Kidney epithelial cell (primary cell): ENCODE data around the gene CYB561D1. TPM values are rescaled to one million over a fixed set of nuclear protein-coding genes. Genes with fewer than 3 reads are reported as not detected.

Experiments used
- DNase-seq: peaks from one replicate; pipeline ENCODE4 v3.0.0-alpha.2; 2010; ENCODE audit warnings: low read depth
- H3K27me3 ChIP-seq: 2 replicates; pipeline ENCODE4 v1.6.0; 2011; ENCODE audit warnings: low read length; ENCODE audit not compliant: control insufficient read depth, insufficient read depth
- H3K36me3 ChIP-seq: 2 replicates; pipeline ENCODE4 v1.5.1; 2011; ENCODE audit warnings: low read length; ENCODE audit not compliant: control insufficient read depth, insufficient read depth
- H3K4me3 ChIP-seq: 2 replicates; pipeline ENCODE4 v1.5.1; 2011; ENCODE audit warnings: low read depth, mild to moderate bottlenecking, control low read depth, low read length
- total RNA-seq: library from RNA; depleted of rRNA; stranded (reverse); fragments of >200 nt; gene quantifications from 2 replicates; pipeline ENCODE4 v1.2.3, GENCODE V29; 2015
- TF ChIP-seq, protein P1 (sequence below): IDR thresholded peaks from 2 replicates; pipeline ENCODE4 v1.5.1; 2011; ENCODE audit warnings: mild to moderate bottlenecking, moderate library complexity, low read length, control low read depth, inconsistent platforms; ENCODE audit not compliant: insufficient read depth, poor library complexity, severe bottlenecking

CYB561D1 gene
- total RNA-seq, 1 donor from 2014 or later: 13.0 TPM

DNA sequence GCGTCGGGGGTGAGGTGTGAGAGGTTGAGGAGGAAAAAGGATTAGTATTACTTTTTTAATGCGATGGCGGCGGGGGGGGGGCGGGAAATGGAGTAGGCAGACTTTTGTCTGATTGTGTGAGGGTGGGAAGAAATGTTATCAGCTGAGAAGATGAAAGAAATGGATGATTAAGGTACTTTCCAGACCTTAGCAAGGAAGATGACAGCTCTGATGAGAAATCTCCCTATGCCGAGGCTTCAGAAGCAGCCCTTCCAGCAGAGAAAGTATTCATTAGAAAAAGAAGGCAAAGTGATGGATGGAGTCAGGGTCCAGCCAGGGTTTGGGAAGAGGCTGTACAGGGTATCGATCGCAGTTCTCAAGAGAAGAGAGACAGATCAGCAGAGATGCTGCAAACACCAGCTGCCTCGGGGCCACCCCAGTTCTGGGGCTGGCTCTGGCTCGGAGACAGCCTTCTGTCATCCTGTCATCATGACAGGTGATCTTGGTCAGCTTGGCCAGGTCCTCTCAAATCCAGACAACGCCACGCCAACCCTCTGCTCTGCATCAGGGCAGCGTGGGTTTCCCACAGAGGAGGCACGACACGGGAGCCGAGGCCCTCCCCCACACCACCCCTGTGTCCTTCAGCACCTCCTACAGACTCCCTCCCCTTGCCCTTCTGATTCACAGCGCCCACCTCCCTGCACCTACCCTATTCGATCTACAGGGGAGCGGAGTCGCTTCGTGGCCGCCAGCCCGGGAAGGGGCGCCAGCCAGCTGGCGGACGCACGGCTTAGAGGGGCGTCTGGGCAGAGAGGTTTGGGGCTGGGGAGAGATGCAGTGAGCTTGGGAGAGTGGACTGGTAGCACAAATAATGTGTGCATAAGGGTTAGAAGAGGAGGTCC lies 10.9 kb upstream of the CYB561D1 start:
- Histone ChIP-seq H3K36me3 (peaks cover 1% of the 10 kb centered on the region), H3K27me3 (peaks cover 16% of the 10 kb centered on the region), H3K4me3 (peak overlapping the region; percentile 52)
- DNase-seq: no peak
- TF ChIP-seq, protein P1, sequence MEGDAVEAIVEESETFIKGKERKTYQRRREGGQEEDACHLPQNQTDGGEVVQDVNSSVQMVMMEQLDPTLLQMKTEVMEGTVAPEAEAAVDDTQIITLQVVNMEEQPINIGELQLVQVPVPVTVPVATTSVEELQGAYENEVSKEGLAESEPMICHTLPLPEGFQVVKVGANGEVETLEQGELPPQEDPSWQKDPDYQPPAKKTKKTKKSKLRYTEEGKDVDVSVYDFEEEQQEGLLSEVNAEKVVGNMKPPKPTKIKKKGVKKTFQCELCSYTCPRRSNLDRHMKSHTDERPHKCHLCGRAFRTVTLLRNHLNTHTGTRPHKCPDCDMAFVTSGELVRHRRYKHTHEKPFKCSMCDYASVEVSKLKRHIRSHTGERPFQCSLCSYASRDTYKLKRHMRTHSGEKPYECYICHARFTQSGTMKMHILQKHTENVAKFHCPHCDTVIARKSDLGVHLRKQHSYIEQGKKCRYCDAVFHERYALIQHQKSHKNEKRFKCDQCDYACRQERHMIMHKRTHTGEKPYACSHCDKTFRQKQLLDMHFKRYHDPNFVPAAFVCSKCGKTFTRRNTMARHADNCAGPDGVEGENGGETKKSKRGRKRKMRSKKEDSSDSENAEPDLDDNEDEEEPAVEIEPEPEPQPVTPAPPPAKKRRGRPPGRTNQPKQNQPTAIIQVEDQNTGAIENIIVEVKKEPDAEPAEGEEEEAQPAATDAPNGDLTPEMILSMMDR: peak; percentile 11

- peak; percentile 50 for DNase-seq
Measured at GRCh38 chr1:109483672-109484518, 10.0 kb upstream of the CYB561D1 start, which contains the start of gene ATXN7L2. ATXN7L2 (plus strand) TSS chr1:109483905; CDS start chr1:109483954, 49 bp downstream.

GRCh38 chr1:109484519-109484975 lies 9.3 kb upstream of the CYB561D1 start:
- DNase-seq: no peak
- peaks cover 11% of the 10 kb centered on the region for H3K27me3 ChIP-seq
- H3K4me3 ChIP-seq: peak overlapping the region; percentile 68
- peaks cover 1% of the 10 kb centered on the region for H3K36me3 ChIP-seq
- TF ChIP-seq, protein P1: no peak

More at GRCh38 chr1:109483672-109484518, 10.0 kb upstream of the CYB561D1 start, which contains the start of gene ATXN7L2:
- Histone ChIP-seq H3K27me3 (peaks cover 15% of the 10 kb centered on the region), H3K36me3 (peaks cover 1% of the 10 kb centered on the region), H3K4me3 (peak within 1 kb of the TSS; percentile 68)
- TF ChIP-seq, protein P1: no peak

- TF ChIP-seq, protein P1: no peak
- peaks cover 10% of the 10 kb centered on the region for H3K27me3 ChIP-seq
- H3K4me3 ChIP-seq: no peak overlapping the region
- no peak for DNase-seq
- H3K36me3 ChIP-seq: peaks cover 1% of the 10 kb centered on the region
Measured at GRCh38 chr1:109485001-109485400, 8.9 kb upstream of the CYB561D1 start.

GRCh38 chr1:109487261-109487660 lies 6.6 kb upstream of the CYB561D1 start:
- no peak overlapping the region for H3K4me3 ChIP-seq
- TF ChIP-seq, protein P1: no peak
- peaks cover 1% of the 10 kb centered on the region for H3K36me3 ChIP-seq
- peaks cover 6% of the 10 kb centered on the region for H3K27me3 ChIP-seq
- DNase-seq: no peak
